Loucy (cell line): ENCODE results near the gene SLC35F3.

Experiments used
- EZH2phosphoT487 ChIP-seq: fragments of 200-600 bp; IDR thresholded peaks from 2 replicates; pipeline ENCODE4 v1.6.1; 2018; ENCODE audit warnings: antibody characterized with exemption, mild to moderate bottlenecking, moderate library complexity, borderline replicate concordance
- TF ChIP-seq, protein P1 (sequence below): fragments of 200-600 bp; sonication (generic); conservative IDR thresholded peaks from 2 replicates; pipeline ENCODE4 v1.5.1; 2014; ENCODE audit warnings: mild to moderate bottlenecking, antibody characterized with exemption, low read length

GRCh38 chr1:234262754-234263105 lies 358.3 kb downstream of the SLC35F3 start:
- no peak for TF ChIP-seq EZH2phosphoT487
- TF ChIP-seq, protein P1, sequence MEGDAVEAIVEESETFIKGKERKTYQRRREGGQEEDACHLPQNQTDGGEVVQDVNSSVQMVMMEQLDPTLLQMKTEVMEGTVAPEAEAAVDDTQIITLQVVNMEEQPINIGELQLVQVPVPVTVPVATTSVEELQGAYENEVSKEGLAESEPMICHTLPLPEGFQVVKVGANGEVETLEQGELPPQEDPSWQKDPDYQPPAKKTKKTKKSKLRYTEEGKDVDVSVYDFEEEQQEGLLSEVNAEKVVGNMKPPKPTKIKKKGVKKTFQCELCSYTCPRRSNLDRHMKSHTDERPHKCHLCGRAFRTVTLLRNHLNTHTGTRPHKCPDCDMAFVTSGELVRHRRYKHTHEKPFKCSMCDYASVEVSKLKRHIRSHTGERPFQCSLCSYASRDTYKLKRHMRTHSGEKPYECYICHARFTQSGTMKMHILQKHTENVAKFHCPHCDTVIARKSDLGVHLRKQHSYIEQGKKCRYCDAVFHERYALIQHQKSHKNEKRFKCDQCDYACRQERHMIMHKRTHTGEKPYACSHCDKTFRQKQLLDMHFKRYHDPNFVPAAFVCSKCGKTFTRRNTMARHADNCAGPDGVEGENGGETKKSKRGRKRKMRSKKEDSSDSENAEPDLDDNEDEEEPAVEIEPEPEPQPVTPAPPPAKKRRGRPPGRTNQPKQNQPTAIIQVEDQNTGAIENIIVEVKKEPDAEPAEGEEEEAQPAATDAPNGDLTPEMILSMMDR, result no peak
